ENCODE measurements around the gene KRT36.

The KRT36 gene

GRCh38 chr17:41500131-41500911, 10.6 kb upstream of the KRT36 start:
- peak; percentile 27 for DNase-seq (ENCODE audit: low read depth)

GRCh38 chr17:41499714-41500113, 10.0 kb upstream of the KRT36 start:
- no peak for DNase-seq (ENCODE audit: low read depth)

GRCh38 chr17:41498276-41498675, 8.6 kb upstream of the KRT36 start:
- DNase-seq (ENCODE audit: low read depth): no peak

- peak; percentile 52 for DNase-seq (ENCODE audit: low read depth)
These were observed 7.2 kb upstream of the KRT36 start for GRCh38 chr17:41496803-41497484.

- DNase-seq (ENCODE audit: low read depth): no peak
These were observed 4.8 kb upstream of the KRT36 start for GRCh38 chr17:41494524-41494923.

GRCh38 chr17:41492771-41493170, 3.1 kb upstream of the KRT36 start:
- DNase-seq (ENCODE audit: low read depth): no peak

- no peak for DNase-seq (ENCODE audit: low read depth)
These were observed 2.6 kb upstream of the KRT36 start for GRCh38 chr17:41492351-41492750.

- DNase-seq (ENCODE audit: low read depth): no peak
These were observed 1.8 kb upstream of the KRT36 start for GRCh38 chr17:41491476-41491875.

- DNase-seq (ENCODE audit: low read depth): no peak
These were observed 585 bp upstream of the KRT36 start for GRCh38 chr17:41490000-41490990.

- no peak for DNase-seq (ENCODE audit: low read depth)
These were observed 2.7 kb downstream of the KRT36 start for GRCh38 chr17:41486809-41487530.

GRCh38 chr17:41486316-41486715, 3.4 kb downstream of the KRT36 start:
- DNase-seq (ENCODE audit: low read depth): no peak

GRCh38 chr17:41484920-41485904, 4.5 kb downstream of the KRT36 start:
- no peak for DNase-seq (ENCODE audit: low read depth)

GRCh38 chr17:41483991-41484826, 5.5 kb downstream of the KRT36 start:
- no peak for DNase-seq (ENCODE audit: low read depth)

- DNase-seq (ENCODE audit: low read depth): no peak
These were observed 6.2 kb downstream of the KRT36 start for GRCh38 chr17:41483531-41483930.

- DNase-seq (ENCODE audit: low read depth): no peak
These were observed 8.7 kb downstream of the KRT36 start, which contains the start of gene KRT35 for GRCh38 chr17:41481036-41481435. Gene KRT35, minus strand, starts transcription at chr17:41481151. Its CDS starts 54 bp downstream, at chr17:41481097.

- DNase-seq (ENCODE audit: low read depth): no peak
These were observed 9.1 kb downstream of the KRT36 start for GRCh38 chr17:41480581-41480980.

GRCh38 chr17:41480136-41480535, 9.6 kb downstream of the KRT36 start:
- DNase-seq (ENCODE audit: low read depth): no peak

GRCh38 chr17:41478237-41478636, 11.5 kb downstream of the KRT36 start:
- DNase-seq (ENCODE audit: low read depth): no peak

Data from non-pigmented ciliary epithelial cell (primary cell).